Measurements from ENCODE around the gene TRIP4. TPM values are rescaled to one million over a fixed set of nuclear protein-coding genes. Genes with fewer than 3 reads are reported as not detected.

The TRIP4 gene
- total and polyA plus RNA-seq, 9 of the 15 experiments (the other 6 are each of a cell fraction or from before 2014, with no cell fraction given), result 7.6 to 23.3 (median 16.7) TPM

GRCh38 chr15:64480891-64481290 lies 93.3 kb downstream of the TRIP4 start (continued):
- TF ChIP-seq MNT (conservative IDR thresholded peaks at IDR 0.05) (no peak), ZNF408 (CRISPR knock-in tag; IDR thresholded peaks at IDR 0.05; ENCODE audit: low read depth) (no peak), ZNF143 (CRISPR knock-in tag; IDR thresholded peaks at IDR 0.05) (no peak), NR2F6 (CRISPR knock-in tag; IDR thresholded peaks at IDR 0.05) (no peak)

- Histone ChIP-seq H3K36me3 (ENCODE audit: control insufficient read depth, insufficient read depth, low read length) (peaks cover 30% of the 10 kb centered on the region), H3K79me2 (ENCODE audit: control insufficient read depth, insufficient read depth, low read length) (peaks cover 47% of the 10 kb centered on the region), H3K27me3 (ENCODE audit: control insufficient read depth in 2 of 2, insufficient read depth in 2 of 2, low read length in 2 of 2) (no peaks in the 10 kb centered on the region), H3K4me1 (replicated peaks in 1 of 2; ENCODE audit: control insufficient read depth in 2 of 2, insufficient read depth in 2 of 2, low read length in 2 of 2) (no peaks in the 10 kb centered on the region; a peak in 1 of 5 replicates), H2AFZ (ENCODE audit: low read depth, low read length) (no peak overlapping the region), H3K27ac (ENCODE audit: extremely low read depth, low read depth, low read length) (no peak overlapping the region), H3K9me1 (ENCODE audit: control insufficient read depth, insufficient read depth, low read length) (no peaks in the 10 kb centered on the region), H3K4me3 (no peak overlapping the region), H4K20me1 (replicated peaks; ENCODE audit: control insufficient read depth, insufficient read depth, low read length) (peaks cover 3% of the 10 kb centered on the region; the same call in 1 of the 2 replicates), H3K9me3 (replicated peaks; ENCODE audit: control insufficient read depth, insufficient read depth, low read depth, low read length) (no peaks in the 10 kb centered on the region), H3K9ac (ENCODE audit: insufficient read depth in 1 of 2, low read depth in 2 of 2, low read length in 2 of 2) (no peak overlapping the region), H3K4me2 (ENCODE audit: insufficient read depth, low read length) (no peak overlapping the region)
- ChIA-PET CTCF (ENCODE audit: low intra/inter-chr PET ratio) (no interaction called here), POLR2A (interaction anchor here (1.0 to 8.6 kb wide), 5 partner anchors 11 to 168 kb away, joined by 3 to 38 read pairs (median 4); no protein-coding TSS in a partner anchor)
- DNase-seq (ENCODE audit: extremely low read depth in 1 of 4, low spot score in 3 of 4), result no peak
- in situ Hi-C loops (cut with MboI) (no loop called here), intact Hi-C loops (cut with micrococcal nuclease) (no loop called here)
- no TSS peak for BruUV-seq (replicated peaks)
- ATAC-seq, result no peak
- FAIRE-seq, result no peak
- TF ChIP-seq ARID4B (CRISPR knock-in tag; IDR thresholded peaks at IDR 0.05) (no peak), CEBPZ (IDR thresholded peaks at IDR 0.05; ENCODE audit: borderline replicate concordance, low read depth, low read length) (no peak), RHOXF2B (CRISPR knock-in tag; conservative IDR thresholded peaks at IDR 0.05) (no peak), ZNF655 (CRISPR knock-in tag; IDR thresholded peaks at IDR 0.05) (no peak), PREB (CRISPR knock-in tag; IDR thresholded peaks at IDR 0.05) (no peak)
These were observed 96.1 kb downstream of the TRIP4 start for GRCh38 chr15:64483749-64484148.

All from K562 (cell line).